Gastroesophageal sphincter (tissue), 3 donors: ENCODE measurements around the gene MMP20.

Experiments
- EP300 ChIP-seq: sonication (generic); formaldehyde crosslinking; IDR thresholded peaks from one replicate; pipeline ENCODE4 v1.6.1; 2017; ENCODE audit warnings: antibody characterized with exemption, mild to moderate bottlenecking
- POLR2A ChIP-seq, 2 donors: fragments of 450-650 bp; IDR thresholded peaks; one replicate each; pipeline ENCODE4 v1.6.1; 2017; ENCODE audit warnings: antibody characterized with exemption in 2 of 2, mild to moderate bottlenecking in 2 of 2, moderate library complexity in 1 of 2
- POLR2AphosphoS5 ChIP-seq: sonication (generic); formaldehyde crosslinking; IDR thresholded peaks from one replicate; pipeline ENCODE4 v1.6.1; 2017; ENCODE audit warnings: antibody characterized with exemption
- TF ChIP-seq, protein P1 (sequence below), 4 experiments: fragments of 200-600 bp in 2 of 4; fragments of 450-650 bp in 2 of 4; sonication (generic) in 1 of 4; IDR thresholded peaks; one replicate each; pipeline ENCODE4 v1.5.1; 2017 to 2019; ENCODE audit warnings: antibody characterized with exemption in 4 of 4, mild to moderate bottlenecking in 2 of 4, moderate library complexity in 2 of 4

DNA sequence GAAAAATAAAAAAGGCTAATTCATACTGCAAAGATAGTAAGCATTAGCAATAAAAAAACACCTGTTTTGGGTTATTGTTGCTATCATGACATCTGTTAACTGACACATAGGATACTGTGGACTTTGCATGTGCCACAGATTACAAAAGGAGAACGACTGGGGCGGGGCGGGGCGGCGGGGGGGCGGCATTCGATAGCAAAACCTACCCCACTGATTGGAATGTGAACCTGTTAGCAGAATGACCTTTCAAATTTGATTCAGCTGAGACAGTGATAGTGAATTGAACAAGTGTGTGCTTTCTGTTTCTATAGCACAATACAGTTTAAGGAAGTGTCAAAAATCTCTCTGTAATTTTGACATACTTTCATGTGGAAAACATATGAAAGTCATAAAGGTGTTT, 14.9 kb downstream of the MMP20 start:
- TF ChIP-seq, protein P1, sequence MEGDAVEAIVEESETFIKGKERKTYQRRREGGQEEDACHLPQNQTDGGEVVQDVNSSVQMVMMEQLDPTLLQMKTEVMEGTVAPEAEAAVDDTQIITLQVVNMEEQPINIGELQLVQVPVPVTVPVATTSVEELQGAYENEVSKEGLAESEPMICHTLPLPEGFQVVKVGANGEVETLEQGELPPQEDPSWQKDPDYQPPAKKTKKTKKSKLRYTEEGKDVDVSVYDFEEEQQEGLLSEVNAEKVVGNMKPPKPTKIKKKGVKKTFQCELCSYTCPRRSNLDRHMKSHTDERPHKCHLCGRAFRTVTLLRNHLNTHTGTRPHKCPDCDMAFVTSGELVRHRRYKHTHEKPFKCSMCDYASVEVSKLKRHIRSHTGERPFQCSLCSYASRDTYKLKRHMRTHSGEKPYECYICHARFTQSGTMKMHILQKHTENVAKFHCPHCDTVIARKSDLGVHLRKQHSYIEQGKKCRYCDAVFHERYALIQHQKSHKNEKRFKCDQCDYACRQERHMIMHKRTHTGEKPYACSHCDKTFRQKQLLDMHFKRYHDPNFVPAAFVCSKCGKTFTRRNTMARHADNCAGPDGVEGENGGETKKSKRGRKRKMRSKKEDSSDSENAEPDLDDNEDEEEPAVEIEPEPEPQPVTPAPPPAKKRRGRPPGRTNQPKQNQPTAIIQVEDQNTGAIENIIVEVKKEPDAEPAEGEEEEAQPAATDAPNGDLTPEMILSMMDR (IDR thresholded peaks at IDR 0.05), result no peak
- no peak for TF ChIP-seq POLR2A (IDR thresholded peaks at IDR 0.05)
- TF ChIP-seq POLR2AphosphoS5, result no peak
- no peak for TF ChIP-seq EP300
